A549 (cell line): ENCODE measurements around the gene PFKFB4.

Experiments
- CBX2 ChIP-seq: fragments of 200-600 bp; sonication (generic); IDR thresholded peaks from 2 replicates; pipeline ENCODE4 v1.6.1; 2016; ENCODE audit warnings: low read depth, mild to moderate bottlenecking, borderline replicate concordance
- CEBPB ChIP-seq, 2 experiments: fragments of >200 bp in 1 of 2; sonication (Bioruptor Twin) in 1 of 2; formaldehyde crosslinking in 1 of 2; IDR thresholded peaks; 2 replicates each; pipeline ENCODE4 v1.6.1; 2012 to 2016
- POLR2A ChIP-seq: IDR thresholded peaks from 2 replicates; pipeline ENCODE4 v1.6.1; 2012; ENCODE audit warnings: mild to moderate bottlenecking, low read length
- RAD21 ChIP-seq, 2 experiments: fragments of >200 bp in 1 of 2; sonication (Bioruptor Twin) in 1 of 2; formaldehyde crosslinking in 1 of 2; IDR thresholded peaks in 1 of 2; conservative IDR thresholded peaks in 1 of 2; 2 replicates in 1 of 2; 3 replicates in 1 of 2; pipeline ENCODE4 v1.6.1; 2012 to 2018; ENCODE audit warnings: inconsistent platforms in 1 of 2

- TF ChIP-seq CBX2 (no peak), RAD21 (conservative IDR thresholded peaks at IDR 0.05 in 1 of 2, IDR thresholded peaks at IDR 0.05 in 1 of 2) (no peak), CEBPB (IDR thresholded peaks at IDR 0.05) (no peak), POLR2A (no peak)
These were observed 20.5 kb downstream of the PFKFB4 start for GRCh38 chr3:48536116-48536515.
